ENCODE results near the gene C1orf105.

Gene C1orf105

DNA sequence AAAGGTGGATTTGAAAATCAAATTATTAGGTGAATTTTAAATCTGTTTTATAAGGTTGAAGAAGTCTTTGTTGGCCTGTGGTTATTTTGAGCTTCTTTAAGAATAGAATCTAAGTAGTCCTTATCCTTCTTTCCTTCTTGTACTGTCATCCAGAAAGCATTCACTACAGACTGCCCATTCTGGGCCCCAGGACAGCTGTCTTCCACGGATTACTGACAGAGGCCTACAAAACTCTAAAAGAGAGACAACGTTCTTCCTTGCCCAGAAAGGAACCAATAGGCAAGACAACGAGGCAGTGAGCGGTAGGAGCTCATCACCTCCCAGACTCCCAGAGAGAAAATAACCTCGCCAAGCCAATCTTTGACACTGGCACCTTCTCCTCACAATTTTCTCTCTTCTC is 47.8 kb downstream of the C1orf105 start:
- no peaks in the 10 kb centered on the region for H3K36me3 ChIP-seq (ENCODE audit: insufficient read depth, insufficient read length, low read length)
- no peak overlapping the region for H3K4me3 ChIP-seq (ENCODE audit: insufficient read length, low read depth)
- no peak overlapping the region for H3K9ac ChIP-seq (ENCODE audit: insufficient read length, low read depth)
- TF ChIP-seq ZNF274 (IDR thresholded peaks at IDR 0.05; ENCODE audit: low read depth, low read length) (no peak), SUZ12 (IDR thresholded peaks at IDR 0.05; ENCODE audit: extremely low read depth, insufficient read depth, insufficient read length) (no peak), YY1 (IDR thresholded peaks at IDR 0.05; ENCODE audit: insufficient read depth, insufficient read length) (no peak)
- DNase-seq (ENCODE audit: low read depth, low spot score) = no peak
- H3K4me1 ChIP-seq (ENCODE audit: insufficient read depth, insufficient read length) = no peaks in the 10 kb centered on the region
- H3K27me3 ChIP-seq (ENCODE audit: insufficient read depth, insufficient read length) = no peaks in the 10 kb centered on the region
- H3K9me3 ChIP-seq (ENCODE audit: insufficient read depth, low read length) = no peaks in the 10 kb centered on the region

DNA sequence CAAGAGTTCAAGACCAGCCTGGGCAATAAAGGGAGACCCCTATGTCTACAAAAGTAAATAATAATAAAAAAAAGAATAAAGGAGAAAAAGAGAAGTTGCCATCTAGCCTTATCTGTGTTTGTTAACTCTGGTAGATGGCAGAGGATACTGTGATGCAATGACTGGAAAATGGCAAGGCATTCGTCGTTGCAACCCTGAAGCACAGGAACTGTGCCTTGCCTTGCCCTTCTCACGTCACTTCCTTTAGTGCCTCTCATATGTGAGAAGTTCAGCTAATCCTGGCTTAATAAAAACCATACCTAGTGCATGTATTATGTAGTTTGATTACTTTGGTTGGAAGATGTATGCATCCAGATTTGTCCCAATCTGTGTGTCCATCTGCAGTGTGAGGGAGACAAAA is 49.2 kb downstream of the C1orf105 start:
- no peak overlapping the region for H3K4me3 ChIP-seq (ENCODE audit: insufficient read length, low read depth)
- no peaks in the 10 kb centered on the region for H3K9me3 ChIP-seq (ENCODE audit: insufficient read depth, low read length)
- no peaks in the 10 kb centered on the region for H3K4me1 ChIP-seq (ENCODE audit: insufficient read depth, insufficient read length)
- TF ChIP-seq SUZ12 (IDR thresholded peaks at IDR 0.05; ENCODE audit: extremely low read depth, insufficient read depth, insufficient read length) = no peak
- DNase-seq (ENCODE audit: low read depth, low spot score) = no peak
- H3K27me3 ChIP-seq (ENCODE audit: insufficient read depth, insufficient read length) = no peaks in the 10 kb centered on the region
- no peak overlapping the region for H3K9ac ChIP-seq (ENCODE audit: insufficient read length, low read depth)
- H3K36me3 ChIP-seq (ENCODE audit: insufficient read depth, insufficient read length, low read length) = no peaks in the 10 kb centered on the region

DNA sequence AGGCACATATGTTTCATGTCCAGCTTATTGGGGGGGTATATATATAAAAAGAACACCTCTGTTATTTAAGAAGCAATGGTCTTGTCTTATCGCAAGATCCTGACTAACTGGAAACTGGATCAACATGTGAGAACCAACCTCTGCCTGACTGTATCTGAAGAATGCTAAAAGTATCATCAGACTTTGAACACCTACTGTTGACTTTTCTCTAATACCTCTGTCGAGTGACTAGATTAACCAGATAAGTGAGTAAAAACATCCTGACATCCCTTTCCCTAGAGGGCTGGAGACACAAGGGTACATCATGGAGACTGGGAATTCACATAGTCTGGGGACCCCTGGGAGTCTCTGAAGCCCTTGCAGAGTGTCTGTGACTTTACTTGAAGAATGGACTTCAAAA is 49.7 kb downstream of the C1orf105 start:
- Histone ChIP-seq H3K4me1 (ENCODE audit: insufficient read depth, insufficient read length) (no peaks in the 10 kb centered on the region), H3K4me3 (ENCODE audit: insufficient read length, low read depth) (no peak overlapping the region), H3K27me3 (ENCODE audit: insufficient read depth, insufficient read length) (no peaks in the 10 kb centered on the region), H3K9me3 (ENCODE audit: insufficient read depth, low read length) (no peaks in the 10 kb centered on the region), H3K9ac (ENCODE audit: insufficient read length, low read depth) (no peak overlapping the region), H3K36me3 (ENCODE audit: insufficient read depth, insufficient read length, low read length) (no peaks in the 10 kb centered on the region)
- DNase-seq (ENCODE audit: low read depth, low spot score) = no peak
- no peak for TF ChIP-seq ZNF274 (IDR thresholded peaks at IDR 0.05; ENCODE audit: low read depth, low read length)
- no peak for TF ChIP-seq YY1 (IDR thresholded peaks at IDR 0.05; ENCODE audit: insufficient read depth, insufficient read length)
- no peak for TF ChIP-seq SUZ12 (IDR thresholded peaks at IDR 0.05; ENCODE audit: extremely low read depth, insufficient read depth, insufficient read length)

GRCh38 chr1:172471666-172472065 is 51.2 kb downstream of the C1orf105 start:
- Histone ChIP-seq H3K36me3 (ENCODE audit: insufficient read depth, insufficient read length, low read length) (no peaks in the 10 kb centered on the region), H3K4me3 (ENCODE audit: insufficient read length, low read depth) (no peak overlapping the region), H3K9ac (ENCODE audit: insufficient read length, low read depth) (no peak overlapping the region), H3K27me3 (ENCODE audit: insufficient read depth, insufficient read length) (no peaks in the 10 kb centered on the region), H3K4me1 (ENCODE audit: insufficient read depth, insufficient read length) (no peaks in the 10 kb centered on the region), H3K9me3 (ENCODE audit: insufficient read depth, low read length) (no peaks in the 10 kb centered on the region)
- no peak for TF ChIP-seq SUZ12 (IDR thresholded peaks at IDR 0.05; ENCODE audit: extremely low read depth, insufficient read depth, insufficient read length)
- no peak for DNase-seq (ENCODE audit: low read depth, low spot score)

GRCh38 chr1:172472495-172472894 is 52.0 kb downstream of the C1orf105 start:
- no peaks in the 10 kb centered on the region for H3K27me3 ChIP-seq (ENCODE audit: insufficient read depth, insufficient read length)
- no peak overlapping the region for H3K4me3 ChIP-seq (ENCODE audit: insufficient read length, low read depth)
- TF ChIP-seq SUZ12 (IDR thresholded peaks at IDR 0.05; ENCODE audit: extremely low read depth, insufficient read depth, insufficient read length) = no peak
- TF ChIP-seq YY1 (IDR thresholded peaks at IDR 0.05; ENCODE audit: insufficient read depth, insufficient read length) = no peak
- no peak for TF ChIP-seq ZNF274 (IDR thresholded peaks at IDR 0.05; ENCODE audit: low read depth, low read length)
- no peak for DNase-seq (ENCODE audit: low read depth, low spot score)
- no peaks in the 10 kb centered on the region for H3K4me1 ChIP-seq (ENCODE audit: insufficient read depth, insufficient read length)
- no peak overlapping the region for H3K9ac ChIP-seq (ENCODE audit: insufficient read length, low read depth)
- H3K9me3 ChIP-seq (ENCODE audit: insufficient read depth, low read length) = no peaks in the 10 kb centered on the region
- no peaks in the 10 kb centered on the region for H3K36me3 ChIP-seq (ENCODE audit: insufficient read depth, insufficient read length, low read length)

DNA sequence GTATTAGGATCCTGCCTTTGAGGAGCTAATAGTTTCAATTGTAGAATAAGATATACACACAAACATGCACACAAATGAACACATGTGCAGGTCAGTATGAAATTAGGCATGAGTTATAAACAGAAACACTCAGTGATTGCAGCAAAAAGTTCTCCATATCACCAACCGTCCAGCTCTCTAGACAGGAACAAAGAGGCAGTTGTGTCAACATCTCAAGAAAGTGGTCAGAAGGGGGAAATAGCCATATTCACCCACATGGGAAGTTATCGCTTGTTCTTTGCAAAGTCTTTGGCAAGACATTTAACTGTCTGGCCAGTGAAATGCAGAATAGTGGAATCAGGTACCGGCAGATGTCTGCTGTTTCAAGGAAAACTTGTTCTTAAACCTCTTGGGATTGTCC is 52.8 kb downstream of the C1orf105 start:
- no peaks in the 10 kb centered on the region for H3K27me3 ChIP-seq (ENCODE audit: insufficient read depth, insufficient read length)
- H3K9ac ChIP-seq (ENCODE audit: insufficient read length, low read depth) = no peak overlapping the region
- no peaks in the 10 kb centered on the region for H3K36me3 ChIP-seq (ENCODE audit: insufficient read depth, insufficient read length, low read length)
- DNase-seq (ENCODE audit: low read depth, low spot score) = no peak
- TF ChIP-seq YY1 (IDR thresholded peaks at IDR 0.05; ENCODE audit: insufficient read depth, insufficient read length) (no peak), SUZ12 (IDR thresholded peaks at IDR 0.05; ENCODE audit: extremely low read depth, insufficient read depth, insufficient read length) (no peak), ZNF274 (IDR thresholded peaks at IDR 0.05; ENCODE audit: low read depth, low read length) (no peak)
- no peak overlapping the region for H3K4me3 ChIP-seq (ENCODE audit: insufficient read length, low read depth)
- H3K4me1 ChIP-seq (ENCODE audit: insufficient read depth, insufficient read length) = no peaks in the 10 kb centered on the region
- no peaks in the 10 kb centered on the region for H3K9me3 ChIP-seq (ENCODE audit: insufficient read depth, low read length)

DNA sequence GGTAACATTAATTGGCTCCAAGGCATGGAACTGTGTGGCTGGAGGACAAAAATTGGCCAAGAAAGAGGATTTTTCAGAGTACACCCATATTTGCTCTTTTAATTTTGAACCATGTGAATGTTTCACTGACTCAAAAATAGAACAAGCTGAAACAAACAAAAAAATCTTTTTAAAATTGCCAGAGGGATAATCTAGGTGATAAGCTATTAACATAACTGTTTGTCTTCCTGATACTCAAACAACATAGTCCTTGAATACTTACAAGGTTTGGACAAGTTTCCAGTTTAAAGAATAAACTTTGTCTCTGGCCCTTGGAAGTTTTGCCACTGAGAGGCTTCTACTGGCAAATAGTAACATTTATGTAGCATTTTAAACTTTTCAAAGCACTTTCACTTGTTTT is 53.4 kb downstream of the C1orf105 start:
- Histone ChIP-seq H3K4me3 (ENCODE audit: insufficient read length, low read depth) (no peak overlapping the region), H3K27me3 (ENCODE audit: insufficient read depth, insufficient read length) (no peaks in the 10 kb centered on the region), H3K36me3 (ENCODE audit: insufficient read depth, insufficient read length, low read length) (no peaks in the 10 kb centered on the region), H3K9me3 (ENCODE audit: insufficient read depth, low read length) (no peaks in the 10 kb centered on the region), H3K4me1 (ENCODE audit: insufficient read depth, insufficient read length) (no peaks in the 10 kb centered on the region), H3K9ac (ENCODE audit: insufficient read length, low read depth) (no peak overlapping the region)
- TF ChIP-seq SUZ12 (IDR thresholded peaks at IDR 0.05; ENCODE audit: extremely low read depth, insufficient read depth, insufficient read length) (no peak), YY1 (IDR thresholded peaks at IDR 0.05; ENCODE audit: insufficient read depth, insufficient read length) (no peak), ZNF274 (IDR thresholded peaks at IDR 0.05; ENCODE audit: low read depth, low read length) (no peak)
- DNase-seq (ENCODE audit: low read depth, low spot score) = no peak

DNA sequence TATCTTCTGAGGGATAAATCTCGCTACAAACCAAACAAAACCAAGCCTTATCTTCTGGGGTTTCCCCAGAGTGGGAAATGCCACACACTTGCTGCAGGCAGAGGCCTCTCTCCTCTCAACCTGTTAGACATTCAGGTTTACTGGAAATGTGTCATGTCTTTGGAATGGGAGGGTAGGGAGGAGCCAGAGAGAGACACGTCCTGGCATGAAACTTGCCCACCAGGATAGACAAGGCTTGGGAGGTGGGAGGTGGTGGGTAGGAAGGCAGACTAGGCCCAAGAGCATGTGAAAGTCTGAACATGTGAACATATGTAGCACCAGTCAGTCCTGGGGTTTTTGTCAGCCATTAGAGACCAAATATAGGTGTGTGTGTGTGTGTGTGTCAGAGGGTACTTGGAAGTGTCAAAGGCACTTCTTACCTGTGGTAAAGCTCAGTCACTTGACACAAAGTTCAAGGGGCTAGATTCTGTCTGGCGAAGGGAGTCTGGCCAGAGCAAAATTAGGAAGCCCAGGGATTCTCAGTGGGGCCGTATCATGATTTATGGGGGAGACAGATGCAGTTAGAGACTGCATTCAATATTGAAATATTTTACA is 55.8 kb downstream of the C1orf105 start:
- no peaks in the 10 kb centered on the region for H3K9me3 ChIP-seq (ENCODE audit: insufficient read depth, low read length)
- H3K27me3 ChIP-seq (ENCODE audit: insufficient read depth, insufficient read length) = no peaks in the 10 kb centered on the region
- TF ChIP-seq SUZ12 (IDR thresholded peaks at IDR 0.05; ENCODE audit: extremely low read depth, insufficient read depth, insufficient read length) (no peak), YY1 (IDR thresholded peaks at IDR 0.05; ENCODE audit: insufficient read depth, insufficient read length) (no peak), ZNF274 (IDR thresholded peaks at IDR 0.05; ENCODE audit: low read depth, low read length) (no peak)
- no peak for DNase-seq (ENCODE audit: low read depth, low spot score)
- no peak overlapping the region for H3K9ac ChIP-seq (ENCODE audit: insufficient read length, low read depth)
- no peaks in the 10 kb centered on the region for H3K36me3 ChIP-seq (ENCODE audit: insufficient read depth, insufficient read length, low read length)
- no peak overlapping the region for H3K4me3 ChIP-seq (ENCODE audit: insufficient read length, low read depth)
- H3K4me1 ChIP-seq (ENCODE audit: insufficient read depth, insufficient read length) = peaks cover 3% of the 10 kb centered on the region
